Stimulated activated CD8-positive, alpha-beta memory T cell treated with anti-CD3 and anti-CD28 coated beads, Interleukin-4, amount 100 ng/mL, for 4 hours (primary cell): ENCODE data around the gene PCGF2.

Experiments used
- DNase-seq, 2 donors: peaks; one replicate each; pipeline ENCODE4 v3.0.0-alpha.2; 2020; ENCODE audit warnings: low read depth in 2 of 2, low spot score in 1 of 2

The PCGF2 gene

DNA sequence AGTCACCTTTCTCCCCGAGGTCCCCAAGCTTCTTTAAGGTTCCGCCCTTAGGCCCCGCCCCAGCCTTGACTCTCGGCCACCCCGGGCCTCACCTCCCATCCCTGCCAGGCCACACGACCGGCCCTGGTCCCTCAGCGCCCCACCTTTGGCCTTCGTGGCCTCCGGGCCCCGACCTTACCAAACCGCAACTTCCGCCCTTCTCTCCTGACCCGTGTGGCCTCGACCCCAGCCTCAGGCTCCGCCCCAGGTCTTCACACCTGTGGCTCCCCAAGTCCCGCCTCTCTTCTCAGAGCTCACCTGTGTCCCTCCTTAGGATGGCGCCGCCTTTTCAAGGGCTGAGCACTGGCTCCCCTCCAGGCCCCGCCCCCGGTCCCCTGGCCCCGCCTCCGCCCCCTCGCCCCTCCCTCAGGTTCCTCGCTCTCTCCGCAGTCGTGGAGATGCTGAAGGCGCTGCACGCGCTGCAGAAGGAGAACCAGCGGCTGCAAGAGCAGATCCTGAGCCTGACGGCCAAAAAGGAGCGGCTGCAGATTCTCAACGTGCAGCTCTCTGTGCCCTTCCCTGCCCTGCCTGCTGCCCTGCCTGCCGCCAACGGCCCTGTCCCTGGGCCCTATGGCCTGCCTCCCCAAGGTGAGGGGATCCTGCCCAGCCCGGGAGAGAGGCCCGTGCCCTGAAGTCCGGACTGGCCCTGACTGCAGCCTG lies 28.0 kb downstream of the PCGF2 start:
- DNase-seq: no peak

DNA sequence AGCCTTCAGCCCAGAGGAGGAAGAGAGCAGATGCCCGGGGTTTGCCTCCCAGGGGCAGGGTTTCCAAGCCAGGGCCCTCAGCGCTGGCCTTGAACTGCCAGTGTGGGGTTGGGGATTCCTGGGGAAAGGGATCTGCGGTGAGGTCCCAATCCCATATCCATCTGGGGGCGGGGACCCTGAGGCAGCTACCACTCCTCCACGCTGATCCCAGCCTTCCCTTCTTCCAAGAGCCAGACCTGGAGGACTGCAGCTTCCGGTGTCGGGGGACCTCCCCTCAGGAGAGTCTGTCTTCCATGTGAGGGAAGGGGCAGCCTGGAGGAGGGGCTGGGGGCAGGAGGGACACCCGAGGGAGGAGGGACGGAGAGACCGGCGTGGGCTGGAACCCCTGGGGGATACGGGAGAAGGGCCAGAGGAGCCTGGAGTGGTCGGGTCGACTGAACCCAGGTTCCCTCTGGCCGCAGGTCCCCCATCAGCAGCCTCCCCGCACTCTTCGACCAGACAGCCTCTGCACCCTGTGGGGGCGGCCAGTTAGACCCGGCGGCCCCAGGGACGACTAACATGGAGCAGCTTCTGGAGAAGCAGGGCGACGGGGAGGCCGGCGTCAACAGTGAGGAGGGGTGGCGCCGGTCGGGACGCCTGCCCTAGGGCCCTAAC lies 28.7 kb downstream of the PCGF2 start:
- no peak for DNase-seq

DNA sequence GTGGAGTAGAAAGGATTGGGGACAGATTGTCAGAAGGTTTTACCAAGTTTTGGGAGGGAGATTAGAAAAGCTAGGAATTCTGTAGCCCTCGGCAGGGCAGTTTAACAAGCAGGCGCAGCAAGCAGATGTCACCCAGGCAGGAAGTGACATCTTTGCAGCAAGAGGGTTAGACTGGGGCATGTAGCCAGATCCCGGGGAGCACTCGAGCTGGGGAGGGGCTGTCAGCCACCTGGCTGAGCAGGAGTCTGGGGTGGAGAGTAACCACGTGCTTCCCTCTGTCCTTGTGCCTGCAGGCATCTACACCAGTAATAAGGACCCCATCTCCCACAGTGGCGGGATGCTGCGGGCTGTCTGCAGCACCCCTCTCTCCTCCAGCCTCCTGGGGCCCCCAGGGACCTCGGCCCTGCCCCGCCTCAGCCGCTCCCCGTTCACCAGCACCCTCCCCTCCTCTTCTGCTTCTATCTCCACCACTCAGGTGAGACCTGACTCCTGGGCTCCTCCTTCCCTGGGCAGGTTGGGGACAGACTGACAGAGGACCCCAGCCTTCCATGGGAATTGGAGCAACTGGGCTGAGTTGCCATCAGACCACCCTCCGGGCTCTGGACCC lies 30.9 kb downstream of the PCGF2 start:
- DNase-seq: no peak

DNA sequence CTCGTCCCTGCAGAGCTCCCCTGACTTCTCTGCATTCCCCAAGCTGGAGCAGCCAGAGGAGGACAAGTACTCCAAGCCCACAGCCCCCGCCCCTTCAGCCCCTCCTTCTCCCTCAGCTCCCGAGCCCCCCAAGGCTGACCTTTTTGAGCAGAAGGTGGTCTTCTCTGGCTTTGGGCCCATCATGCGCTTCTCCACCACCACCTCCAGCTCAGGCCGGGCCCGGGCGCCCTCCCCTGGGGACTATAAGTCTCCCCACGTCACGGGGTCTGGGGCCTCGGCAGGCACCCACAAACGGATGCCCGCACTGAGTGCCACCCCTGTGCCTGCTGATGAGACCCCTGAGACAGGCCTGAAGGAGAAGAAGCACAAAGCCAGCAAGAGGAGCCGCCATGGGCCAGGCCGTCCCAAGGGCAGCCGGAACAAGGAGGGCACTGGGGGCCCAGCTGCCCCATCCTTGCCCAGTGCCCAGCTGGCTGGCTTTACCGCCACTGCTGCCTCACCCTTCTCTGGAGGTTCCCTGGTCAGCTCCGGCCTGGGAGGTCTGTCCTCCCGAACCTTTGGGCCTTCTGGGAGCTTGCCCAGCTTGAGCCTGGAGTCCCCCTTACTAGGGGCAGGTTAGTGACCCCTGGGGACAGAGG lies 31.6 kb downstream of the PCGF2 start:
- no peak for DNase-seq

DNA sequence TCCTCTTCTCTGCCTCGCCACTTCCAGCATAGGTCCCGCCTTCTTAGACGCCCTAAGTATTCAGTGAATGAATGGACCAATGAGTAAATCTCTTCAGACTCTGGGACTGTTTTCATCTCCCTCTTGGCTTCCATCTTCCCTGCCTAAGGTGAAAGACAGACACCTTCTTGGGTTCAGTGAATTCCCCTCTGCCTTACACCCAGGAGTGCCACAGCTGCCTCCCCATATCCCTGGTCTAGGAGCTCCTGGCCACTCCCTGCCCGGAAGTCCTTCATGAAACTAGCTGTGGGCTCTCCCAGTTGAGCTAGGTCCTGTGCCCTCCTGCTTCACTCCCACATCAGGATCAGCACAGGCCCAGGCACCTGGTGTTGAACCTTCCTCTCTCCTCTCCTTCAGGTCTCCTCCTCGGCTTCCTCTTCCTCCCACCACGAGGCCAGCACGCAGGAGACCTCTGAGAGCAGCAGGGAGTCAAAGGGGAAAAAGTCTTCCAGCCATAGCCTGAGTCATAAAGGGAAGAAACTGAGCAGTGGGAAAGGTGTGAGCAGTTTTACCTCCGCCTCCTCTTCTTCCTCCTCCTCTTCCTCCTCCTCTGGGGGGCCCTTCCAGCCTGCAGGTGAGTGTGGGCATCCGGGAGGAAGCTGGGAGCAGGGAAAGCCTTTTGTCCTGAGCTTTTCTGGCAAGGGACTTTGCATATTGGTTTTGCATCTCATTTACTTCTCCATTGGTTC lies 32.8 kb downstream of the PCGF2 start:
- DNase-seq: no peak

DNA sequence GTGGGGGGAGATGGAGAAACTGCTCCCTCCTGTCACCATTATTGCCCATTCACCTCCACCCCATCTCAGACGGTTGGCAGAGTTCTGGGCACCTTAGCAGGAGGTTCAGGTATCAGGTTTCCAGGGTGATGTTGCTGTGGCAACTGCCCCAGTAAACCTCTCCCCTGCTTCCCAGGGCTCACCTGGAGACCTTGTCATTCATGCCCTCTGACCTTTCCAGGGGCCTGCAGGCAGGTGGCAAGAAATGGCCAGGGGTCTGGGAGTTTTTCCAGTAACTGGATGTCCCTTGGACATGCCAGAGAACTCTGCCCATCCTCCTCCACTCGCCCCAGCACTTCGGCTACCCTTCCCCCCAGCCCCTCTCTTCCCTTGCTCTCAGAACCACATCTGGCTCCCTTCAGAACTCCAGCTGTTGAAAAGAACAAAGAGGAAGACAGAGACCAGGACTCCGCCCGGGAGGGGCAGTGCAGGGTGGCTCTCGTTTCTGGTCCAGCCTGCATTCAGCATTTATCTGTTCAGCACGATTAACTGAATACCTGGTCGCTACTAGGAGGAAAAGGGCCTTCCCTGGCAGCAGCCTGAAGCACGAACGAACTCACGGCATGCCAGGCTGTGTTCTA lies 34.6 kb downstream of the PCGF2 start:
- no peak for DNase-seq

DNA sequence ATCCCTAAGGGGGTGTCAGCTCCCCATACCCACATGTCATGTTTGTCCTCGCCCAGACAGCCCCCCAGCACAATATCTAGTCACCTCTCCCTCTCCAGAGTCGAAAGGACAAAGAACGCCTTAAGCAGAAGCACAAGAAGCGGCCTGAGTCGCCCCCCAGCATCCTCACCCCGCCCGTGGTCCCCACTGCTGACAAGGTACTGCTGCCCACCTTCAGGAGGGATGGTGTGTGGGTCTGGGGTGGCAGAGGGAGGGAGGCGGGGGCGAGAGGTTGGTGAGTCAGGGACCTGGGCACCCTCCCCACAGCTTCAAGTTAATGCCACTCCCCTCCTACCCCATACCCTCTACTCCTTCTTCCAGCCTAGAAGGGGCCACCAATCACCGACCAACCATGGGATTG lies 35.5 kb downstream of the PCGF2 start:
- DNase-seq: no peak

DNA sequence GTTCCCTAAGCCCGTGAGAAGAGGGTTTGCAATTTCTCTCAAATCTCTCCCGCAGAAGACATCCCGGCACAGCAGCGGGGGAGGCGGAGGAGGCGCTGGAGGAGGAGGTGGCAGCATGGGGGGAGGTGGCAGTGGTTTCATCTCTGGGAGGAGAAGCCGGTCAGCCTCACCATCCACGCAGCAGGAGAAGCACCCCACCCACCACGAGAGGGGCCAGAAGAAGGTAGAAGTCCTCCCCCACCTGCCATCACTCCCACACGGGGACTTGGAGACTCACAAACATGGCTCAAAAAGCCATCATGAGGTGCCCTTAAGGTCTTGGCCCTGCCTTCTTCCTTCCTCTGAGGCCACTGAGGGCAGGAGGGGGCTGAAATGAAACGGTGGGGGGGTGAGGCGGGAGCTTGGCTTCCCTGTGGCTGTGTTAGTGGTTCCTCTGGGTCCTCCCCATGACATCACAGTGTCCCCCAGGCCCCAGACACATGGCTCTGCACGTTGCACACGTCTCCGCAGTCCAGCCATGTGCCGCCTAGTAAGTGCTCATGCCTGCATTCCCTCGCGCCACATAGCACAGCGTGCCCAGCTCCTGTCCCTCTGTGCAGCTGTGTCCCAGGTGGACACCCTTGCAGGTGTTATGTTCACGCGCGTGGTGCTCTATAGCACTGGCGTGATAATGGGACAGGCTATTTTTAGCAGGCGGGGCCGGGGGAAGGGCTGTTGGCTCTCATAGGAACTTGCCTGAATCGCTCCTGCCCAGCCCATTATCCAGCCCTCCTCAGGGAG lies 36.2 kb downstream of the PCGF2 start:
- no peak for DNase-seq

DNA sequence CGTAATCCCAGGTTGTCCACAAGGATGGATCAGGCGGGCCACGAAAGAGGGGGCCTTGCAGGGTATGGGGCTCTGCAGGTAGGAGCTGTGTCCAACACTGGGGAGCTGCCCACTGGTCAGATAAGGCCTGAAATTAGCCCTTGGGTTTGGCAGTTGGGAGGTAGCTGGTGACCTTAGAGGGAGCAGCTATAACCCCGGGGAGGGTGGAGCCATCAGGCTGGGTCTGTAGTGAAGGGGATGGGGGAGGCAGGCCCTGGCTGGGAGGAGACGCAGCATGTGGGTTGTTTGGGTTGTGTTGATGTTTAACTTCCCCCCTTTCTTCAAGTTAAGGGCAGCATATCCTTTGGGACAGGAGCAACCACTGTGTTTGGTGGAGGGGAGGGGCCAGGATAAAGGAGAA lies 37.2 kb downstream of the PCGF2 start:
- no peak for DNase-seq

DNA sequence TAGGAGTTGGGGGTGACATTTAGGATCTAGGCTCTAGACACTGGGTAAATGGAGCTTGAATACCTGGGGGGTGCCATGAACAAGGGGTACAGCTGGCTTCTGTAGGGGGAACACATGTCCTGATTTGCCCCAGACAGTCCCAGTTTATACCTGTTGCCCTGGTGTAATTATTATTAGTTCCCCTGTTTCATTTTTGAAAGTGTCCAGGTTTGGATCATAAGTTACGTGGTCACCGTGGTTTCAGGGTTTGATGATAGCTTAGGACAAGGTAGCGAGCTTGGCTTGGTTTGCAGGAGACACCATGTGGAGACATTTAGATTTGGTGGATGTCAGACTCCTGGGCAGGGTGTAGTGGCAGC lies 37.6 kb downstream of the PCGF2 start:
- no peak for DNase-seq

DNA sequence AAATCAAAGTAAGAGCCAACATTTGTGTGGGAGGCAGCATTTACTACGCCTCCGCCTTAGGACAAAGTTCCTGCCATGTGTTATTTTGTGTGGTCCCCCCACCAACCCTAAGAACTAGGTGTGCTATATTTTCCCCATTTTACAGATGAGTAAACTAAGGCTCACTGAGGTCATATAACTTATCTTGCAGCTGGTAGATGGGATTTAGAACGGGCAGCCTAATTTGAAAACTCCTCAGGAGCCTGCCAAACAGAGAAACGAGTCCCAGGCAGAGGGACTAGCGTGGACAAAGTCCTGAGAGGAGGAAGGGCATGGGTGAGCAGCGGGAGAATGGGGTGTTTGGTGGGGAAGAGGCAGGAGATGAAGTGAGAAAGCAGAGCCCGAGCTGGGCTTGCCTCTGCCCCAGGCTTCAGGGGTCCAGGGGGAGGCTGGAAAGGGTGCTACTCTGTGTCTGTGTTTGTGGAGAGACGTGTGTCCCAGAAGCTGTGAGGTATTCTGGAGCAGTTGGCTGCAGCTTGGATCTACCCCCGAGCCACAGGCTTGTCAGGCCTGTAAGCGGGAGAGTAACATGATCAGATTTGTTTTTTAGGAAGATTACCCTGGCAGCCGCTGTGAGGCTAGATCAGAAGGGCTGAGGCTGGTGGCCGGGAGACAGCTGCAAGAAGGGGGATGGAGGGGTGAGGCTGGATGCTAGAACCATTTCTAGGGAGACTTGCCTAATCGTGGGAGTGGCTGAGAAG lies 38.1 kb downstream of the PCGF2 start:
- DNase-seq: no peak

DNA sequence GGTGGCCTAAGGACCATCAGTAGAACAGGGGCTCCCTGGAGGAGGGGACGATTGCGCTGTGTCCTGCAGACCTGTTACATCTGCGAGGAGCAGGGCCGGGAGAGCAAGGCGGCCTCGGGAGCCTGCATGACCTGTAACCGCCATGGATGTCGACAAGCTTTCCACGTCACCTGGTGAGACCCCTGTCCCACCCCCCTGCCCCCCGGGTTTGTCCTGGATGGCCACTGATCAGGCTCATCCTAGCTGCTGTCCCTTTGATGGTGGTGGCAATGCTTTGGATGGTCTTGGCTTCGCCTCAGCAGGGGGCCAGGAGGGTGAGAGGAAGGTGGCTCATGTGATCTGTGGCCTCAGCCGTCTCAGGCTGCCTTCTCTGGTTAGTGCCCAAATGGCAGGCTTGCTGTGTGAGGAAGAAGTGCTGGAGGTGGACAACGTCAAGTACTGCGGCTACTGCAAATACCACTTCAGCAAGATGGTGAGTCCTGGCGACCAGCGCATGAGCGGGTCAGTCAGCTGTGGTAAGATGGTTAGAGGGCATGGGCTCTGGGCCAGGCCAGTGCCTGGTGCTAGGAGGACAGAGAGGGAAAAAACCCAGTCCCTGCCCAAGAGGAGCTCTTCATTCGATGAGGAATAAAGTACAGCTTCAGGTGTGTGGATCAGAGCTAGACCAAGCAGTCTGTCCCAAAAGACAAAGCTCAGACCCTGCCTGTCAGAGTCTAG lies 38.9 kb downstream of the PCGF2 start:
- DNase-seq: no peak

DNA sequence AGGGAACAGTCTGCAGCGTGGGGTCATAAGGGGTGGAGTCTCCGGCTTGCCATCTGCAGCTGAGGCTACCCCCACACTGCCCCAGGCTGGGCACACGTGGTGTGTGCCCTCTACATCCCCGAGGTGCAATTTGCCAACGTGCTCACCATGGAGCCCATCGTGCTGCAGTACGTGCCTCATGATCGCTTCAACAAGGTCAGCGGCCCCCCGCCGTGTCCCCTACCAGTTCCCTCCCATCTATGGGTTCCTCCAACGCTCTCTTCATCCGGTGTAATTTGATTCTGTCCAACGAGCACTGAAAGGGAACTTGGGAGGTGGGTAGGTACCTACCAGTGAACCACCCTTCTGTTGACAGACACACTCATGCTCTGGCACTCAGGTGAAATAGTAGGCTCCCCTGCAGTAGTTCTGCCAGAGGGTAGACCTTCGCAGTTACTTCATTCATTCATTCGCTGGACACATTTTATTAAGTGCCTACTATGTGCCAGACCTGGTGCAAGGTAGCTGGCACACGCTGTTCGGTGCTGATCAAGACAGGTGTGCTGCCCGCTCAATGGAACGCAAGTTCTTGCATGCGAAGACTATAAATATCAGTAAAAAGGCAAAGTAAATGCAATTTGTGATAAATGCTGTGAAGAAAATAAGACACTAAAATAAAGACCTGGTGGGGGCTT lies 40.3 kb downstream of the PCGF2 start:
- no peak for DNase-seq

DNA sequence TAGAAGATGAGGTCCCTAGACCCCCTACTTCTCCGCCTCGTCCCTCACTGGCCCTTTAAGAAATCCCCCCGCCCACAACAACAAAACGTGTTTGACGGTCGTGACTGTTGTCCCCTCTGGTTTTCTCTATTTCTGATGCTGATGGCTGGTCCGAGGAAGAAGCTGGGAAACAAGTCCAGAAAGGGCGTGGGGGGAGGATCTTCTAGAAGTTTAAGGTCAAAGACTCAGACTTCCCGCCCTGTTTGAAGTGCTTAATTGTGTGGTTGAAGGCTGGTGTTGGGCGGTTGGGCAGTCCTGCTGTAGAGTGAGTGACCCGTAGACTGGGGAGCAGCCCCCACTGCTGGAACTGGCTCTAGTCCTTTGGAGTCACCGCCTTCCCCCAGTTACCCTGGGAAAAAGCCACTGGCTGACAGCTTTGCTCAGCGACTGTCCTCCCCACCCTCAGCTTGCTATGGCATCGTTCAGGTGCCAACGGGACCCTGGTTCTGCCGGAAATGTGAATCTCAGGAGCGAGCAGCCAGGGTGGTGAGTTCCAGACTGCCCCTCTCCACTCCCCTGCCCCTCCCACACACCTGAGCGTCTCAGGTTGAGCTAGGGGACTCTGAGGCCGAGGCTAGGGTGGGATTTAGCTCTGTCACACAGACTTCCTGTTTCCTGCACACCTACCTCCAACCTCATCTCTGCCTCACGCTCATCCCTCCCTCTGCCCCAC lies 41.5 kb downstream of the PCGF2 start:
- DNase-seq: no peak

DNA sequence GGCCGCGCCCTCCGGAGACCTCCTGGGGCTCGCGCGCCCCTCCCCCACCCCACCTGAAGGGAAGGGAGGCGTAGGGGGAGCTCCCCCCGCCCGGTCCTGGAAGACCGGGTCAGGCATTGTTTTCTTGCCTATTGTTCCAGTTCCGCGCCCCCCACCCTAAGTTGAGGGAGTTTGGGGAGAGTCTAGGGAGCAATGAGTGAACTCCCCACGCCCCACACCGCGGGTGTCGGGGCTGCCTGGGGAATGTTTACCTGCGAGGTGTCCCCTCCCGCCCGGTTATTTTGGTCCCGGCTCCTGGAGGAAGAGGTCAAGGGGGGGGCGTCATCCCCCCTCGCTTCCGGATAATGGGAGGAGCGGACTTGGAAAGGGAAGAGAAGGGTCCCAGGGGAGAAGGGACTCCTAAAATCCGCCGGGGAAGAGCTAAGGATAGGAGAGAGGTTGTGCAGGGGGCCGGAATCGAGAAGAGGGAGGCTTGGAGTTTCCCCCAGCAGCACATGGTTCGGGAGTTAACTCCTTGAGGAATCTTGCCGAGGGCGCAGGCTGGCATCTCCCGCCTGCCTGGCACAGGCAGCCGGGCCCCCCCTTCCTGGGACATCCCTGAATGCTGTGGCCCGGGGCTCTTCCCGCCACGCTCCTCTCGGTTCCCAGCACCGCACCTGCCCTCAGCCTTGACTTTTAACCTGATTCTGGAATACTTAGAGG lies 42.2 kb downstream of the PCGF2 start:
- no peak for DNase-seq

DNA sequence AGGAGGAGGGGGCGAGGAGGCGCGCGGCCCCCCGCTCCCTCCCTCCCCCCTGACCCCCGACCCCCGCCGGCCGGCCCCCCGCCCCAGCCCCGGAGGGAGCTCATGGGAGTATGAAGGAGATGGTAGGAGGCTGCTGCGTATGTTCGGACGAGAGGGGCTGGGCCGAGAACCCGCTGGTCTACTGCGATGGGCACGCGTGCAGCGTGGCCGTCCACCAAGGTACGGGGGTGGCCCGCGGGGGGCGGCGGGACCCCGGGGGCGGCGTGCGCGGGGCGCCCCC lies 42.7 kb downstream of the PCGF2 start:
- no peak for DNase-seq
